GM23338 (cell line): ENCODE results near the gene GAS6. TPM values are rescaled to one million over a fixed set of nuclear protein-coding genes. Genes with fewer than 3 reads are reported as not detected.
A peak's percentile ranks its signal among the peaks of the same experiment; 100 is the strongest.

Experiments
- ATAC-seq: fragments of 200-7000 bp; cut with Tn5 transposase; 3 replicates; pipeline ENCODE4 v1.9.1; 2020
- DNase-seq: peaks from one replicate; pipeline ENCODE4 v3.0.0-alpha.2; 2015; ENCODE audit warnings: low spot score
- H2AFZ ChIP-seq: fragments of 200-600 bp; sonication (generic); 2 replicates; pipeline ENCODE4 v1.8.0; 2016; ENCODE audit warnings: antibody characterized with exemption, mild to moderate bottlenecking, moderate library complexity
- H3F3A ChIP-seq: fragments of 200-600 bp; sonication (generic); replicated peaks from 2 replicates; pipeline ENCODE4 v1.8.0; 2017; ENCODE audit warnings: antibody characterized with exemption, mixed run types, low read depth
- H3K27ac ChIP-seq: fragments of 200-600 bp; sonication (generic); 2 replicates; pipeline ENCODE4 v1.6.1; 2016; ENCODE audit warnings: low read depth
- H3K27me3 ChIP-seq: fragments of 200-600 bp; sonication (generic); 2 replicates; pipeline ENCODE4 v1.8.0; 2016; ENCODE audit warnings: mild to moderate bottlenecking, mixed run types, moderate library complexity; ENCODE audit not compliant: insufficient read depth
- H3K36me3 ChIP-seq: fragments of 200-600 bp; sonication (generic); 2 replicates; pipeline ENCODE4 v1.8.0; 2016; ENCODE audit warnings: mild to moderate bottlenecking; ENCODE audit not compliant: insufficient read depth
- H3K4me1 ChIP-seq: fragments of 200-600 bp; sonication (generic); 2 replicates; pipeline ENCODE4 v1.8.0; 2016; ENCODE audit warnings: mild to moderate bottlenecking, moderate library complexity; ENCODE audit not compliant: insufficient read depth
- H3K4me2 ChIP-seq: fragments of 200-600 bp; sonication (generic); 2 replicates; pipeline ENCODE4 v1.7.1; 2017; ENCODE audit warnings: mixed run types
- H3K4me3 ChIP-seq: fragments of 200-600 bp; sonication (generic); 2 replicates; pipeline ENCODE4 v1.6.1; 2016; ENCODE audit warnings: mixed run types
- H3K79me2 ChIP-seq: fragments of 200-600 bp; sonication (generic); replicated peaks from 2 replicates; pipeline ENCODE4 v1.8.0; 2017; ENCODE audit warnings: mild to moderate bottlenecking; ENCODE audit not compliant: insufficient read depth
- H3K9me2 ChIP-seq: fragments of 200-600 bp; sonication (generic); 2 replicates; pipeline ENCODE4 v1.8.0; 2017; ENCODE audit not compliant: insufficient read depth
- H4K20me1 ChIP-seq: fragments of 200-600 bp; sonication (generic); replicated peaks from 2 replicates; pipeline ENCODE4 v1.8.0; 2017; ENCODE audit warnings: mild to moderate bottlenecking; ENCODE audit not compliant: insufficient read depth
- H3K27ac Mint-ChIP-seq: 2 replicates; pipeline ENCODE4 v1.8.0; 2020; ENCODE audit warnings: inconsistent platforms, mild to moderate bottlenecking, moderate library complexity, mixed read lengths
- H3K27me3 Mint-ChIP-seq: 3 replicates; pipeline ENCODE4 v1.8.0; 2022; ENCODE audit warnings: low read depth, mild to moderate bottlenecking, moderate library complexity, mixed read lengths, inconsistent platforms; ENCODE audit not compliant: insufficient read depth, poor library complexity
- H3K36me3 Mint-ChIP-seq: 3 replicates; pipeline ENCODE4 v1.8.0; 2021; ENCODE audit warnings: low read depth, mild to moderate bottlenecking, inconsistent platforms, moderate library complexity, mixed read lengths
- H3K4me1 Mint-ChIP-seq: 3 replicates; pipeline ENCODE4 v1.8.0; 2020; ENCODE audit warnings: mild to moderate bottlenecking, inconsistent platforms, mixed read lengths
- H3K4me3 Mint-ChIP-seq: 3 replicates; pipeline ENCODE4 v1.8.0; 2021; ENCODE audit warnings: moderate library complexity, mild to moderate bottlenecking, inconsistent platforms, mixed read lengths
- H3K9me3 Mint-ChIP-seq: 3 replicates; pipeline ENCODE4 v1.8.0; 2020; ENCODE audit warnings: moderate library complexity, mild to moderate bottlenecking, inconsistent platforms, mixed read lengths
- CREB1 ChIP-seq: fragments of 250-450 bp; sonication (Bioruptor Pico); IDR thresholded peaks from 2 replicates; pipeline ENCODE4 v1.5.0; 2020; ENCODE audit warnings: low read depth, mild to moderate bottlenecking, moderate library complexity
- EZH2 ChIP-seq: fragments of 200-600 bp; sonication (generic); IDR thresholded peaks from one replicate; pipeline ENCODE4 v1.8.0; 2017; ENCODE audit warnings: antibody characterized with exemption, mild to moderate bottlenecking, low read depth; ENCODE audit not compliant: unreplicated experiment
- EZH2phosphoT487 ChIP-seq: fragments of 200-600 bp; sonication (generic); IDR thresholded peaks from one replicate; pipeline ENCODE4 v1.8.1; 2018; ENCODE audit warnings: antibody characterized with exemption; ENCODE audit not compliant: unreplicated experiment
- JUNB ChIP-seq: IDR thresholded peaks from one replicate; pipeline ENCODE4 v1.6.1; 2016; ENCODE audit warnings: antibody characterized with exemption; ENCODE audit not compliant: unreplicated experiment
- NANOG ChIP-seq: IDR thresholded peaks from 2 replicates; pipeline ENCODE4 v1.6.1; 2016; ENCODE audit warnings: antibody characterized with exemption, borderline replicate concordance
- POLR2AphosphoS5 ChIP-seq: IDR thresholded peaks from 2 replicates; pipeline ENCODE4 v1.6.1; 2016; ENCODE audit warnings: antibody characterized with exemption, low read depth
- STAT1 ChIP-seq: IDR thresholded peaks from one replicate; pipeline ENCODE4 v1.6.1; 2016; ENCODE audit warnings: antibody characterized with exemption; ENCODE audit not compliant: unreplicated experiment
- ZNF114 ChIP-seq: fragments of 250-450 bp; sonication (Bioruptor Pico); IDR thresholded peaks from 2 replicates; pipeline ENCODE4 v1.5.0; 2020; ENCODE audit warnings: mild to moderate bottlenecking, moderate library complexity
- ZNF331 ChIP-seq: fragments of 250-450 bp; sonication (Bioruptor Pico); IDR thresholded peaks from 2 replicates; pipeline ENCODE4 v1.5.0; 2020; ENCODE audit warnings: low read depth, mild to moderate bottlenecking, moderate library complexity
- polyA plus RNA-seq: library from polyadenylated mRNA; unstranded; fragments of >200 nt; fragmentation: Nextera tagmentation; extraction: Ambion mirVana; gene quantifications from 2 replicates; pipeline ENCODE4 v1.2.1, GENCODE V29; 2016
- total RNA-seq: library from RNA; depleted of rRNA; stranded (reverse); fragments of >200 nt; shearing (Covaris generic); gene quantifications from 2 replicates; pipeline ENCODE4 v1.2.3, GENCODE V29; 2014
- TF ChIP-seq, protein P1 (sequence below): IDR thresholded peaks from one replicate; pipeline ENCODE4 v1.6.1; 2018; ENCODE audit warnings: antibody characterized with exemption; ENCODE audit not compliant: unreplicated experiment
- TF ChIP-seq, protein P2 (sequence below): IDR thresholded peaks from 2 replicates; pipeline ENCODE4 v1.6.1; 2016; ENCODE audit warnings: antibody characterized with exemption
- TF ChIP-seq, protein P3 (sequence below), 2 experiments: fragments of 200-600 bp in 1 of 2; sonication (generic) in 1 of 2; conservative IDR thresholded peaks; 2 replicates each; pipeline versions ENCODE4 v1.5.1 to v1.6.1; 2016 to 2017; ENCODE audit warnings: antibody characterized with exemption in 2 of 2, low read depth in 2 of 2, mild to moderate bottlenecking in 2 of 2, moderate library complexity in 1 of 2
- TF ChIP-seq, protein P4 (sequence below): fragments of 250-450 bp; sonication (Bioruptor Pico); IDR thresholded peaks from 2 replicates; pipeline ENCODE4 v1.5.0; 2020; ENCODE audit warnings: mild to moderate bottlenecking, moderate library complexity

Gene GAS6
- total and polyA plus RNA-seq, 2 experiments from 2014 or later, result 7.9 to 21.2 TPM

DNA sequence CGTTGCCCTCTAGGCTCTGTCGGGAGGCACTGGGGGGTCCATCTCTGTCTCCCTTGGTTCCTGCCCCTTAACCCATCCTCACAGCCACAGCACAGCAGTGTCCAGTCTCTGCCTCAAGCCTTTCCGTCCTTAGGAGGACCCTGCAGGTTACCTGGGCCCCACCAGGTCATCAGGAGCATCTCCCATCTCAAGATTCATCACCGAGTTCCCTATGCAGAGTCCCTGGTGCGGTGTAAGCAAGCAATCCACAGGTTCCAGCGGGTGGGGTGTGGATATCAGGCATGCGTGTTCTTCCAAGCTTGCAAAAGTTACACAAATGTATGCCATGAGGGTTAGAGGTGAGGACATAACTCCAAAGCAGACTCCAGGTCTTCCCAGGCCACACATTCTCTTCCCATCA lies 20.9 kb upstream of the GAS6 start:
- Mint-ChIP-seq H3K36me3 (peaks cover 3% of the 10 kb centered on the region; the same call in 1 of the 3 replicates), H3K4me3 (no peak overlapping the region), H3K4me1 (peaks cover 7% of the 10 kb centered on the region), H3K27me3 (peaks cover 8% of the 10 kb centered on the region), H3K9me3 (peaks cover 3% of the 10 kb centered on the region; the same call in 1 of the 3 replicates), H3K27ac (no peak overlapping the region)
- no peak overlapping the region for H3K4me3 ChIP-seq
- H3K27me3 ChIP-seq, result no peaks in the 10 kb centered on the region
- H3K79me2 ChIP-seq, result no peaks in the 10 kb centered on the region
- peaks cover 9% of the 10 kb centered on the region for H3K9me2 ChIP-seq
- H4K20me1 ChIP-seq, result no peaks in the 10 kb centered on the region
- no peak overlapping the region for H3K27ac ChIP-seq
- DNase-seq (no peak), ATAC-seq (no peak)
- 0 out of 2 replicates have a peak overlapping the region, but pooled peaks have one; percentile 5 for H2AFZ ChIP-seq
- no peaks in the 10 kb centered on the region for H3K4me1 ChIP-seq
- no peaks in the 10 kb centered on the region for H3K36me3 ChIP-seq
- no peaks in the 10 kb centered on the region for H3F3A ChIP-seq
- no peak overlapping the region for H3K4me2 ChIP-seq
- TF ChIP-seq, protein P1, sequence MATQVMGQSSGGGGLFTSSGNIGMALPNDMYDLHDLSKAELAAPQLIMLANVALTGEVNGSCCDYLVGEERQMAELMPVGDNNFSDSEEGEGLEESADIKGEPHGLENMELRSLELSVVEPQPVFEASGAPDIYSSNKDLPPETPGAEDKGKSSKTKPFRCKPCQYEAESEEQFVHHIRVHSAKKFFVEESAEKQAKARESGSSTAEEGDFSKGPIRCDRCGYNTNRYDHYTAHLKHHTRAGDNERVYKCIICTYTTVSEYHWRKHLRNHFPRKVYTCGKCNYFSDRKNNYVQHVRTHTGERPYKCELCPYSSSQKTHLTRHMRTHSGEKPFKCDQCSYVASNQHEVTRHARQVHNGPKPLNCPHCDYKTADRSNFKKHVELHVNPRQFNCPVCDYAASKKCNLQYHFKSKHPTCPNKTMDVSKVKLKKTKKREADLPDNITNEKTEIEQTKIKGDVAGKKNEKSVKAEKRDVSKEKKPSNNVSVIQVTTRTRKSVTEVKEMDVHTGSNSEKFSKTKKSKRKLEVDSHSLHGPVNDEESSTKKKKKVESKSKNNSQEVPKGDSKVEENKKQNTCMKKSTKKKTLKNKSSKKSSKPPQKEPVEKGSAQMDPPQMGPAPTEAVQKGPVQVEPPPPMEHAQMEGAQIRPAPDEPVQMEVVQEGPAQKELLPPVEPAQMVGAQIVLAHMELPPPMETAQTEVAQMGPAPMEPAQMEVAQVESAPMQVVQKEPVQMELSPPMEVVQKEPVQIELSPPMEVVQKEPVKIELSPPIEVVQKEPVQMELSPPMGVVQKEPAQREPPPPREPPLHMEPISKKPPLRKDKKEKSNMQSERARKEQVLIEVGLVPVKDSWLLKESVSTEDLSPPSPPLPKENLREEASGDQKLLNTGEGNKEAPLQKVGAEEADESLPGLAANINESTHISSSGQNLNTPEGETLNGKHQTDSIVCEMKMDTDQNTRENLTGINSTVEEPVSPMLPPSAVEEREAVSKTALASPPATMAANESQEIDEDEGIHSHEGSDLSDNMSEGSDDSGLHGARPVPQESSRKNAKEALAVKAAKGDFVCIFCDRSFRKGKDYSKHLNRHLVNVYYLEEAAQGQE, result no peak
- TF ChIP-seq POLR2AphosphoS5, result no peak
- no peak for TF ChIP-seq NANOG
- TF ChIP-seq, protein P2, sequence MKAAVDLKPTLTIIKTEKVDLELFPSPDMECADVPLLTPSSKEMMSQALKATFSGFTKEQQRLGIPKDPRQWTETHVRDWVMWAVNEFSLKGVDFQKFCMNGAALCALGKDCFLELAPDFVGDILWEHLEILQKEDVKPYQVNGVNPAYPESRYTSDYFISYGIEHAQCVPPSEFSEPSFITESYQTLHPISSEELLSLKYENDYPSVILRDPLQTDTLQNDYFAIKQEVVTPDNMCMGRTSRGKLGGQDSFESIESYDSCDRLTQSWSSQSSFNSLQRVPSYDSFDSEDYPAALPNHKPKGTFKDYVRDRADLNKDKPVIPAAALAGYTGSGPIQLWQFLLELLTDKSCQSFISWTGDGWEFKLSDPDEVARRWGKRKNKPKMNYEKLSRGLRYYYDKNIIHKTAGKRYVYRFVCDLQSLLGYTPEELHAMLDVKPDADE, result no peak
- TF ChIP-seq, protein P3, sequence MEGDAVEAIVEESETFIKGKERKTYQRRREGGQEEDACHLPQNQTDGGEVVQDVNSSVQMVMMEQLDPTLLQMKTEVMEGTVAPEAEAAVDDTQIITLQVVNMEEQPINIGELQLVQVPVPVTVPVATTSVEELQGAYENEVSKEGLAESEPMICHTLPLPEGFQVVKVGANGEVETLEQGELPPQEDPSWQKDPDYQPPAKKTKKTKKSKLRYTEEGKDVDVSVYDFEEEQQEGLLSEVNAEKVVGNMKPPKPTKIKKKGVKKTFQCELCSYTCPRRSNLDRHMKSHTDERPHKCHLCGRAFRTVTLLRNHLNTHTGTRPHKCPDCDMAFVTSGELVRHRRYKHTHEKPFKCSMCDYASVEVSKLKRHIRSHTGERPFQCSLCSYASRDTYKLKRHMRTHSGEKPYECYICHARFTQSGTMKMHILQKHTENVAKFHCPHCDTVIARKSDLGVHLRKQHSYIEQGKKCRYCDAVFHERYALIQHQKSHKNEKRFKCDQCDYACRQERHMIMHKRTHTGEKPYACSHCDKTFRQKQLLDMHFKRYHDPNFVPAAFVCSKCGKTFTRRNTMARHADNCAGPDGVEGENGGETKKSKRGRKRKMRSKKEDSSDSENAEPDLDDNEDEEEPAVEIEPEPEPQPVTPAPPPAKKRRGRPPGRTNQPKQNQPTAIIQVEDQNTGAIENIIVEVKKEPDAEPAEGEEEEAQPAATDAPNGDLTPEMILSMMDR (conservative IDR thresholded peaks at IDR 0.05; ENCODE audit: low read depth in 2 of 2), result no peak
- TF ChIP-seq EZH2, result no peak
- no peak for TF ChIP-seq ZNF114 (CRISPR knock-in tag)
- no peak for TF ChIP-seq EZH2phosphoT487
- no peak for TF ChIP-seq JUNB
- no peak for TF ChIP-seq CREB1 (CRISPR knock-in tag)
- TF ChIP-seq ZNF331, result no peak
- TF ChIP-seq STAT1, result no peak
- TF ChIP-seq, protein P4, sequence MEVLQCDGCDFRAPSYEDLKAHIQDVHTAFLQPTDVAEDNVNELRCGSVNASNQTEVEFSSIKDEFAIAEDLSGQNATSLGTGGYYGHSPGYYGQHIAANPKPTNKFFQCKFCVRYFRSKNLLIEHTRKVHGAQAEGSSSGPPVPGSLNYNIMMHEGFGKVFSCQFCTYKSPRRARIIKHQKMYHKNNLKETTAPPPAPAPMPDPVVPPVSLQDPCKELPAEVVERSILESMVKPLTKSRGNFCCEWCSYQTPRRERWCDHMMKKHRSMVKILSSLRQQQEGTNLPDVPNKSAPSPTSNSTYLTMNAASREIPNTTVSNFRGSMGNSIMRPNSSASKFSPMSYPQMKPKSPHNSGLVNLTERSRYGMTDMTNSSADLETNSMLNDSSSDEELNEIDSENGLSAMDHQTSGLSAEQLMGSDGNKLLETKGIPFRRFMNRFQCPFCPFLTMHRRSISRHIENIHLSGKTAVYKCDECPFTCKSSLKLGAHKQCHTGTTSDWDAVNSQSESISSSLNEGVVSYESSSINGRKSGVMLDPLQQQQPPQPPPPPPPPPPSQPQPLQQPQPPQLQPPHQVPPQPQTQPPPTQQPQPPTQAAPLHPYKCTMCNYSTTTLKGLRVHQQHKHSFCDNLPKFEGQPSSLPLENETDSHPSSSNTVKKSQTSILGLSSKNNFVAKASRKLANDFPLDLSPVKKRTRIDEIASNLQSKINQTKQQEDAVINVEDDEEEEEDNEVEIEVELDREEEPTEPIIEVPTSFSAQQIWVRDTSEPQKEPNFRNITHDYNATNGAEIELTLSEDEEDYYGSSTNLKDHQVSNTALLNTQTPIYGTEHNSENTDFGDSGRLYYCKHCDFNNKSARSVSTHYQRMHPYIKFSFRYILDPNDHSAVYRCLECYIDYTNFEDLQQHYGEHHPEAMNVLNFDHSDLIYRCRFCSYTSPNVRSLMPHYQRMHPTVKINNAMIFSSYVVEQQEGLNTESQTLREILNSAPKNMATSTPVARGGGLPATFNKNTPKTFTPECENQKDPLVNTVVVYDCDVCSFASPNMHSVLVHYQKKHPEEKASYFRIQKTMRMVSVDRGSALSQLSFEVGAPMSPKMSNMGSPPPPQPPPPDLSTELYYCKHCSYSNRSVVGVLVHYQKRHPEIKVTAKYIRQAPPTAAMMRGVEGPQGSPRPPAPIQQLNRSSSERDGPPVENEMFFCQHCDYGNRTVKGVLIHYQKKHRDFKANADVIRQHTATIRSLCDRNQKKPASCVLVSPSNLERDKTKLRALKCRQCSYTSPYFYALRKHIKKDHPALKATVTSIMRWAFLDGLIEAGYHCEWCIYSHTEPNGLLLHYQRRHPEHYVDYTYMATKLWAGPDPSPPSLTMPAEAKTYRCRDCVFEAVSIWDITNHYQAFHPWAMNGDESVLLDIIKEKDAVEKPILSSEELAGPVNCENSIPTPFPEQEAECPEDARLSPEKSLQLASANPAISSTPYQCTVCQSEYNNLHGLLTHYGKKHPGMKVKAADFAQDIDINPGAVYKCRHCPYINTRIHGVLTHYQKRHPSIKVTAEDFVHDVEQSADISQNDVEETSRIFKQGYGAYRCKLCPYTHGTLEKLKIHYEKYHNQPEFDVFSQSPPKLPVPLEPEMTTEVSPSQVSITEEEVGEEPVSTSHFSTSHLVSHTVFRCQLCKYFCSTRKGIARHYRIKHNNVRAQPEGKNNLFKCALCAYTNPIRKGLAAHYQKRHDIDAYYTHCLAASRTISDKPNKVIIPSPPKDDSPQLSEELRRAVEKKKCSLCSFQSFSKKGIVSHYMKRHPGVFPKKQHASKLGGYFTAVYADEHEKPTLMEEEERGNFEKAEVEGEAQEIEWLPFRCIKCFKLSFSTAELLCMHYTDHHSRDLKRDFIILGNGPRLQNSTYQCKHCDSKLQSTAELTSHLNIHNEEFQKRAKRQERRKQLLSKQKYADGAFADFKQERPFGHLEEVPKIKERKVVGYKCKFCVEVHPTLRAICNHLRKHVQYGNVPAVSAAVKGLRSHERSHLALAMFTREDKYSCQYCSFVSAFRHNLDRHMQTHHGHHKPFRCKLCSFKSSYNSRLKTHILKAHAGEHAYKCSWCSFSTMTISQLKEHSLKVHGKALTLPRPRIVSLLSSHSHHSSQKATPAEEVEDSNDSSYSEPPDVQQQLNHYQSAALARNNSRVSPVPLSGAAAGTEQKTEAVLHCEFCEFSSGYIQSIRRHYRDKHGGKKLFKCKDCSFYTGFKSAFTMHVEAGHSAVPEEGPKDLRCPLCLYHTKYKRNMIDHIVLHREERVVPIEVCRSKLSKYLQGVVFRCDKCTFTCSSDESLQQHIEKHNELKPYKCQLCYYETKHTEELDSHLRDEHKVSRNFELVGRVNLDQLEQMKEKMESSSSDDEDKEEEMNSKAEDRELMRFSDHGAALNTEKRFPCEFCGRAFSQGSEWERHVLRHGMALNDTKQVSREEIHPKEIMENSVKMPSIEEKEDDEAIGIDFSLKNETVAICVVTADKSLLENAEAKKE (CRISPR knock-in tag), result no peak
